Activated CD8-positive, alpha-beta T cell treated with anti-CD3 and anti-CD28 coated beads, Interleukin-2, amount 10 ng/mL, durations not matched to agents 7 days and 5 days (primary cell): Measurements from ENCODE around the gene AGFG2. TPM values are rescaled to one million over a fixed set of nuclear protein-coding genes. Genes with fewer than 3 reads are reported as not detected.
A peak's percentile ranks its signal among the peaks of the same experiment; 100 is the strongest.

ENCODE experiments used
- ATAC-seq: fragments of 150-1000 bp; cut with Tn5 transposase; one replicate; pipeline ENCODE4 v1.10.0; 2021; ENCODE audit warnings: moderate library complexity
- CTCF ChIA-PET: fragments of 350-600 bp; sonication (Branson Sonifier 250); formaldehyde crosslinking; loops from one replicate; lab custom pipeline; 2021; ENCODE audit warnings: antibody characterized with exemption; lab: Charles Lee
- POLR2A ChIA-PET: fragments of 350-600 bp; sonication (Branson Sonifier 250); formaldehyde crosslinking; loops from one replicate; lab custom pipeline; 2021; ENCODE audit warnings: antibody characterized with exemption; lab: Charles Lee
- DNase-seq: peaks from one replicate; pipeline ENCODE4 v3.0.0-alpha.2; 2020
- H3K27ac Mint-ChIP-seq: one replicate; pipeline ENCODE4 v1.8.0; 2021; ENCODE audit warnings: mild to moderate bottlenecking, mixed read lengths
- H3K27me3 Mint-ChIP-seq: one replicate; pipeline ENCODE4 v1.8.0; 2021; ENCODE audit warnings: low read depth, mixed read lengths
- H3K36me3 Mint-ChIP-seq: one replicate; pipeline ENCODE4 v1.8.0; 2021; ENCODE audit warnings: low read depth, mixed read lengths
- H3K4me1 Mint-ChIP-seq: one replicate; pipeline ENCODE4 v1.8.0; 2021; ENCODE audit warnings: low read depth, mixed read lengths
- H3K4me3 Mint-ChIP-seq: one replicate; pipeline ENCODE4 v1.8.0; 2021; ENCODE audit warnings: mild to moderate bottlenecking, mixed read lengths
- H3K9me3 Mint-ChIP-seq: one replicate; pipeline ENCODE4 v1.8.0; 2022; ENCODE audit warnings: mixed read lengths; ENCODE audit not compliant: insufficient read depth
- total RNA-seq, 2 experiments: library from RNA; stranded (reverse); gene quantifications; one replicate each; pipeline ENCODE4 v1.2.3, GENCODE V29; 2021

AGFG2 gene
- total RNA-seq, 2 experiments from 2014 or later: 43.0 to 46.0 TPM

DNA sequence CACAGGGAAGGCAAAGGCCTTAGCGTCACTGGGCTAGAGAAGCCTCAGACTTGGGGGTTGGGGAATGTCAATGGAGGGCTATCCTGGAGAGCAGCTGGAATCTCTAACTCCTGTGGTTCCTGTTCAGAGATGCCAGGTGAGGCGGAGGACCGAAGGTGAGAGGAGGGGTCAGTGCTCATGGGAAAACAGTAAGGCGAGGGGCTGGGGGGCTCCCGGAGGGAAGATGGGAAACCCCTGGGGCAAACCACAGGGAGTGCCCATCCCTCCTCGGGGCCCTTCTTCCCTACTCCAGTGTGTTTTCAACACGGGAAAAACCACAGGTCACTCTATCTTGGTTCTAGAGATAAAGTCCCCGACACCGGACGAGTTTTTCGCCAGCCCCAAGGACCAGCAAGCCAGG lies 43.6 kb downstream of the AGFG2 start:
- H3K4me3 Mint-ChIP-seq: peak overlapping the region; percentile 93
- H3K36me3 Mint-ChIP-seq: peaks cover 34% of the 10 kb centered on the region
- ChIA-PET POLR2A (interaction anchor here (0.6 to 2.5 kb wide), 4 partner anchors 11 to 305 kb away, joined by 3 to 6 read pairs (median 4); no protein-coding TSS in a partner anchor), CTCF (interaction anchor here (1.2 to 5.4 kb wide), 3 partner anchors 13 to 123 kb away, joined by 3 to 34 read pairs (median 7); partner anchors contain the start of gene POP7)
- H3K9me3 Mint-ChIP-seq: no peaks in the 10 kb centered on the region
- no peaks in the 10 kb centered on the region for H3K27me3 Mint-ChIP-seq
- DNase-seq: no peak
- no peak for ATAC-seq
- H3K4me1 Mint-ChIP-seq: peaks cover 20% of the 10 kb centered on the region
- peak overlapping the region; percentile 98 for H3K27ac Mint-ChIP-seq

DNA sequence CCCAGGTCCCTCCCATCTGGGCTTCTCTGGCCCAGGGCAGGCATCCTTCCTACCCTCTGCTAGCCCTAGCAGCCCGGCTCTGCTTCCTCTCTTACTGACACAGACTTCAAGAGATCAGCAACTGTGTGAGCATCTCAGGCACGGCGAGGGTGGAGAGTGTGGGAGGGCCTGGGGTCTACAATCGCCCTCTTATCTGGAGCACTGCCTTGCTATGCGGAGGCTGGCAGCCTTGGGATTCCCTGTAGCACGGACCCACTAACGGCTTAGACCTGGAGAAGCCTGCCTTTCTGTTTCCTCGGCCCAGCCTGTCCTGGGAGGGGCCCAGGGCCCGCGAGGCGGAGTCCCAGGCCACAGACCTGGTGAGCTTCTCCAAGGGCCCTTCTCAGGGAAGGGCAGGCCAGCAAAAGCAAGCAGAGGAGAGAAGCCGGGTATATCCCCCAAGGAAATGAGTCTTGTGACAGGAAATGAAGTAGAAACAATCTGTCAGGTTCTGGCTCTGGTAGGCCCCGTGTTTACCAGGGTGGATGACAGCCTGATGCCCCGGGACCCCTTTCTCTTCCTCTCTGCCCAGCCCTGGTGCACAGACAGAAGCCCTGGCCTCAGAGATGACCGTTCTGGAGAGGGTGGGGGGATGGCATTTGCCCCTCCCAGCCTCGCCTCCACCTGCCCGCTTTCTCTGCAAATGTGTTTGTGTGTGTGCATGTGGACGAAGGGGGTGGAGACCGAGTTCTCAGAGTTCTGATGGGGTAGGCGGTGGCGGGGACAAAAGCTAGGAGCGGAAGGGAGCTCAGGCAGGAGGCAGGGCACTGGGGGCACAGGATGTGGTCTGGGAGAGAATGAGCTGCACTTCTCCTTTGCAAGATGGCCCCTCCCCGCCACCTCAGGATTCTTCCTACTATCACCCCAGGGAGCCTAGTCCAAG lies 44.4 kb downstream of the AGFG2 start:
- Mint-ChIP-seq H3K4me1 (peaks cover 24% of the 10 kb centered on the region), H3K27me3 (peaks cover under 1% of the 10 kb centered on the region), H3K36me3 (peaks cover 27% of the 10 kb centered on the region), H3K9me3 (no peaks in the 10 kb centered on the region), H3K4me3 (peak overlapping the region; percentile 93), H3K27ac (peak overlapping the region; percentile 98)
- ChIA-PET POLR2A (interaction anchor here (0.6 to 3.3 kb wide), 12 partner anchors 12 to 304 kb away, joined by 3 to 17 read pairs (median 5); partner anchors contain the start of genes GNB2, MEPCE, MOSPD3 and ZCWPW1), CTCF (interaction anchor here (0.6 to 7.9 kb wide), 13 partner anchors 14 to 245 kb away, joined by 3 to 57 read pairs (median 4); partner anchors contain the start of gene POP7)
- peak; percentile 12 for ATAC-seq
- DNase-seq: peak; percentile 91

DNA sequence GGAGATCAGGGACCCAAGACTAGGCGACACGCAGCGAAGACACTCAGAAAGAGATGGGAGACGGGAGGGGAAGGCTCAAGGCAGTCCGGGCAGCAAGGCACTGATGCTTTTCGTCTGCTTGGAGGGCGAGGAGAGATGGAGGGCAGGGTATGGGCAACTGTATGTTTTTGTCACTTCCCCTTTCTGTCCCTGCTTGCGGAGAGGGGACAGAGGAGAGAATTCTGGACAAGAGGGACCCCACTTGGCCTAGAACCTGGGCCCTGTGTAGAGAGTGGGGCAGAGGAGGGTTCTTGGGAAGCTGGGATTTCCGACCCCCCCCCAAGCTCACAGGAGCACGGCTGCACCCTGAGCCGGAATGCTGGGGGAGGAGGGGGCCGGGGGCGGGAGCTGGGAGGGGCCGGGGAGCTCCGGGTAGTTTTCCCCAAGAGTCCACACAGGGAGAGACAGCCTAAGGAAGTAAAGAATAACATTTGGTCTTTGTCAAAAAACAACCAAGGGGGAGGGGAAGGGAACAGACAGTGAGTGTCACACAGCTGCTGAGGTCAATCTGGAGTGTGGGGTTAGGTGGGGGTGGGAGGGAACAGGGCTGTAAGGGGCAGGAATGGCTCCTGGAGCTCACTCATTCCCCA lies 45.2 kb downstream of the AGFG2 start:
- Mint-ChIP-seq H3K4me1 (peaks cover 26% of the 10 kb centered on the region), H3K9me3 (no peaks in the 10 kb centered on the region), H3K27me3 (peaks cover 2% of the 10 kb centered on the region), H3K27ac (peak overlapping the region; percentile 98), H3K4me3 (peak overlapping the region; percentile 93), H3K36me3 (peaks cover 19% of the 10 kb centered on the region)
- ChIA-PET CTCF (interaction anchor here (0.6 to 7.9 kb wide), 14 partner anchors 15 to 244 kb away, joined by 3 to 57 read pairs (median 4); partner anchors contain the start of gene POP7), POLR2A (interaction anchor here (0.6 to 3.6 kb wide), 14 partner anchors 13 to 303 kb away, joined by 3 to 18 read pairs (median 5); partner anchors contain the start of genes GNB2, MEPCE, MOSPD3 and PCOLCE)
- DNase-seq: no peak
- ATAC-seq: no peak

DNA sequence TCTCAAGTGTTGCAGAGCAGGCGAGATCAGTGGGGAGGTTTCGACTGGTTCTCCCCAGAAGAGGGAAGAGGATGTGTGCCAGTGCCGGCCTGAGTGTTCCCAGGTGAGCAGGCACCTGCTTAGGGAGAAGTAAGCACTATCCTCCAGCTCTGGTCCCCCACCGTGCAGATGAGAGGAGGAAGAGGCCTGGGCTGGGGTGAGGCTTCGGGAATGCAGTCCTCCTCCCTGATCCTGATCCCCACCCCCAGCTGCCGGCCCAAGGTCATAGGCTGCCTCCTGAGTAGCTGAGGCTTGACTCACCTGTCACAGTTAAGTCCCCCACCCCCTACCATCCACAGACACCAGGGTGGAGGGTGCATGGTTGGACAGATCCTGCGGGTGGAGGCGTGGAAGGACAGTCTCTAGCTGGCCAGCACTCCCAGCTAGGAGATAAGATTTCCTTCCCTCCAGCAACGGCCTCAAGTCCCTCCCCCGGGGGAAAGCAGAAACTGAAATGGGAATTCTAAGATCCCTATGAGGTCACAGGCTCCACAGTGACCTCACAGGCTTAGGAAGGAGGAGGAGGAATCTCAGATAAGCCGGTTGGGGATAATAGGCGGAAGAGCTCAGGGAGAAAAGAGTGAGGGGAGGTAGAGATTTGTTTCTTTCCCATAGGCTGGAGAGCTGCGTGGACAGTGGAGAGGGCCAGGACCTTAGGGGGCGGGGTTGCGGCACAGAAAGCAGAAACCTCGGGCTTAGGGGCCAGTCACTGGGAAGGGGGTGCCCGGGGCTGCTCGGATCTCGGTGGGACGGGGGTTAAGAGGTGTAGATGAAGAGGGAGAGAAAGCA lies 45.9 kb downstream of the AGFG2 start:
- no peaks in the 10 kb centered on the region for H3K9me3 Mint-ChIP-seq
- peak overlapping the region; percentile 93 for H3K4me3 Mint-ChIP-seq
- H3K36me3 Mint-ChIP-seq: peaks cover 19% of the 10 kb centered on the region
- ChIA-PET CTCF (interaction anchor here (1.2 to 7.9 kb wide), 12 partner anchors 16 to 121 kb away, joined by 3 to 57 read pairs (median 7); partner anchors contain the start of gene POP7), POLR2A (interaction anchor here (0.7 to 3.6 kb wide), 21 partner anchors 10 to 302 kb away, joined by 3 to 18 read pairs (median 5); partner anchors contain the start of genes GNB2, MEPCE, MOSPD3 and PCOLCE)
- DNase-seq (no peak), ATAC-seq (no peak)
- H3K4me1 Mint-ChIP-seq: peaks cover 26% of the 10 kb centered on the region
- H3K27me3 Mint-ChIP-seq: peaks cover 4% of the 10 kb centered on the region
- H3K27ac Mint-ChIP-seq: peak overlapping the region; percentile 98

DNA sequence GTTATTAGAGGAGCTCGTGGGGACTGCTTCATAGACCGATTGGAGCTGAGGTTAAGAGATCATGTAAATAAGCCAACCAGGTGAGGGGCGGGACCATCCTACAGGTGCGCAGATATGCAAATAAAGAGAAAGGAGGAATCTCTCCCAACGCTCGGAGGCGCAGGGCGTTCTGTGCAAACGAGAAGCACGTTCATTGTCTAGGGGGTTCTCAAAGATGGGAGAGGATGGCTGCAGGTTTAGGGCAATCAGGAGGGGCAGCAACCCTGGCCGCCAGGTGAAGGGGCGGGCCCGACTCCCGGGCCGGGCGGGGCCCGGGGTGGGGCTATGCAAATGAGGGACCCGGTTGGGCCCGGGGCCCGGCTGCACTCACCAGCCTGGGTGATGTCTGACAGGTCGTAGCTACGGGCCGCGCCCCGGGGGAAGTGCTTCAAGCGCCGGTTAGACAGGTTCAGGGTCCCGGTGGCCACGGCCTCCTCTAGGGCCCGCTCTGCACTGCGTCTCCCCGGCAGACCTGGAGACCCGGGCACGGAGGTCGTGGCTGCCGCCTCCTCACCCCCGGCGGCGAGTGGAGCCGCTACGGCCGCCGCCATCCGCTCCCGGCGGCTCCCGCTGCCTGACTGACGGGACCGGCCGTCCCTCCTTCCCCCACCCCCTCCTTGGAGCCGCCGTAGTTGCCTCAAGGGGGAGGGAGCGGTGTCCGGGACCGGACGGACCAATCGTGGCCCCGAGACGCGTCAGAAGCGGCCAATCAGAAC lies 46.7 kb downstream of the AGFG2 start, which contains the start of gene LRCH4:
Gene LRCH4 (minus strand): TSS at position 619 of the 755 bp plus-strand sequence. CDS start 29 bp downstream, at position 590.
- Mint-ChIP-seq H3K4me3 (peak within 1 kb of the TSS; percentile 93), H3K27me3 (peaks cover 10% of the 10 kb centered on the region), H3K4me1 (peaks cover 26% of the 10 kb centered on the region), H3K36me3 (peaks cover 19% of the 10 kb centered on the region), H3K9me3 (no peaks in the 10 kb centered on the region), H3K27ac (peak within 1 kb of the TSS; percentile 98)
- ChIA-PET POLR2A (interaction anchor here (0.5 to 3.6 kb wide), 33 partner anchors 9 to 289 kb away, joined by 3 to 18 read pairs (median 5); partner anchors contain the start of genes AGFG2, GNB2, MEPCE and MOSPD3), CTCF (interaction anchor here (0.6 to 7.9 kb wide), 28 partner anchors 9 to 214 kb away, joined by 3 to 57 read pairs (median 4); partner anchors contain the start of genes AGFG2, MOSPD3 and POP7)
- DNase-seq (peak; percentile 70), ATAC-seq (peak; percentile 22)

DNA sequence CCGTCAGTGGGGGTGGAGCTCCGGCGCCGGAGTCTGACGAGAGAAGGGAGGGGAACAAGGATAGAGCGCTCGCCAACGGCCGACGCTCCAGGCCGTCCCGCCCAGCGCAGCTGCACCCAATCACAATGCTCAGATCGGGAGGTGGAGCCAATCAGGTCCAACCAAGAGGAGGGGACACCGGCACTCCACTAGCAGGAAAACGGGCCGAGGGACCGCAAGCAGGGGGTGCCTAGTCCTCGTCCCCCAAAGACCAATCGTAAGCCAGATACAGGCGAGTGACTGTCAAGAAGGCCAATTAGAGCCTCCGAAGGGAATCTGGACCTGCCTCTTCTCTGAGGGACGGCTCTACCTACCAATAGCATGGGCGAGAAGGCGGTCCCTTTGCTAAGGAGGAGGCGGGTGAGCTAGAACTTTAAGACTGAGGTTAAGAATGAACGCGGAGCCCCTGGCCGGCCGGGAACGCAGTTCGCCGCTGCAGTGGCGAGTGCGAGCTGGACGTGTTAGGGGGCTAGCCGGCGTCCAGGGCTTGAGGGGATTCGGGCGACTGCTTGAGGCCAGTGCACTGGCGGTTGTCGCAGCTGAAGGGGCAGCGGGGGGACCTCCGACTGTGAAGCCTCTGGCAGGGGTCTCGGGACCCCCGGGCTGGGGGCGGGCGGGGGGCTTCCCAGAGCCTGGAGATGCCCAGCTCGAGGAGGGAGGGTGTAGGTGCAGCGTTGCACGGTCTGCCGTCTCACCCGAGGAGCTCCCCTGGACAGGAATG lies 47.4 kb downstream of the AGFG2 start, which contains the start of gene FBXO24:
Gene FBXO24 (plus strand): TSS at position 63 of the 760 bp plus-strand sequence. CDS start 298 bp downstream, at position 361.
- Mint-ChIP-seq H3K36me3 (peaks cover 19% of the 10 kb centered on the region), H3K4me3 (peak within 1 kb of the TSS; percentile 93), H3K4me1 (peaks cover 26% of the 10 kb centered on the region), H3K27ac (peak within 1 kb of the TSS; percentile 98), H3K27me3 (peaks cover 10% of the 10 kb centered on the region), H3K9me3 (no peaks in the 10 kb centered on the region)
- ChIA-PET CTCF (interaction anchor here (0.6 to 7.9 kb wide), 26 partner anchors 8 to 266 kb away, joined by 3 to 57 read pairs (median 4); partner anchors contain the start of genes AGFG2, MOSPD3, POP7 and SLC12A9), POLR2A (interaction anchor here (0.5 to 3.6 kb wide), 29 partner anchors 8 to 632 kb away, joined by 3 to 18 read pairs (median 4); partner anchors contain the start of genes AGFG2, GNB2, MEPCE and MOSPD3)
- DNase-seq (peak; percentile 100), ATAC-seq (peak; percentile 87)

DNA sequence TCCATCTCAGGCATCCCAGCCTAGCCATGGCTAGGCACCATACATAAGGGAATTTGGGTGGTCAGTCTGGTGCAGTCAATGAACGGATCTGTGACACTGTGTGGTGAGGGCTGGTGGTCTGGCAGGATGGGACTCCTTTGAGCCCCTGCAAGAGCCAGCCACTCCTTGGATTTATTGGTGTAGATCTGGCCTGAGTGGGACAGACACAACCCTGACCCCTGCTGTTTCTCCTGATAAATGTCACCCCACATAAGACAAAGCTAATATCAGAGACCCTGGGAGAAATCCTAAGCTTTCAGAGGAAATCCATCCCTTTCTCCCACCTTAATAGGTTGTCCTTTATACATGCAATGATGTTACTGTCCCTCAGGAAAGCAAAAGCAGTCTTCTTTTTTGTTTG lies 49.4 kb downstream of the AGFG2 start:
- no peak for DNase-seq
- peak overlapping the region; percentile 24 for H3K4me3 Mint-ChIP-seq
- peaks cover 7% of the 10 kb centered on the region for H3K36me3 Mint-ChIP-seq
- ChIA-PET CTCF (interaction anchor here (0.8 to 7.9 kb wide), 17 partner anchors 8 to 119 kb away, joined by 3 to 57 read pairs (median 4); partner anchors contain the start of gene POP7), POLR2A (interaction anchor here (1.0 kb wide), 1 partner anchor 138 kb away, joined by 3 read pairs; no protein-coding TSS in a partner anchor)
- no peak overlapping the region for H3K27ac Mint-ChIP-seq
- H3K4me1 Mint-ChIP-seq: peaks cover 14% of the 10 kb centered on the region
- H3K9me3 Mint-ChIP-seq: no peaks in the 10 kb centered on the region
- peaks cover 10% of the 10 kb centered on the region for H3K27me3 Mint-ChIP-seq
- no peak for ATAC-seq

DNA sequence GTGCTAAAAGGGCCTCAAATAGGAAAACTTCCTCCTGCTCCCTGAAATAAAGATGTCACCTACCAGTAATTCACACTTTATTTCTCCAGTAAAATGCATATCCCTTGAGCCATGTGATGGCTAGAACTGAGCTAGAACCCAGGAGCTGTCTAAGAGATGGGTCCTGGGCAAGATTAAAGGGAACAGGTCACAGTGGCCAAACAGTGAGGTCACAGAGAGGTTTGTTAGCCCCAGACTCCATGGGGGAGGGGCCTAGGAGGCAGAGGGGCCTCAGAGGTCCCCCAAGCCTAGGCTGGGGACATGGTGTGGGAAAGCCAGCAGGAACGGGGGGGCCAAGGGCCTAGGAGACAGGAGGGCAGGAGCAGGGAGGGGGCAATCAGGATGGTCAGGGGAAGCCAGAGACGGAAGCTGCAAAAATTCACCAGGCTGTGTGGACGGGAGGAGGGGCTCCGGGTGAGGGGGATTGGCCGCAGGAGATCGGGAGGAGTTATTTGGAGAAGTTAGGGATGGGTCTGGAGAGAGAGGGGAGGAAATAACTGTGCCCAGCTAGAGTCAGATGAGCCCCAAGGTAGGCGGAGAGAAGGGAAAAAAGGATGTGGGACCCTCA lies 50.4 kb downstream of the AGFG2 start:
- Mint-ChIP-seq H3K4me1 (peaks cover 8% of the 10 kb centered on the region), H3K27ac (no peak overlapping the region), H3K9me3 (no peaks in the 10 kb centered on the region), H3K4me3 (no peak overlapping the region), H3K36me3 (peaks cover 3% of the 10 kb centered on the region), H3K27me3 (peaks cover 10% of the 10 kb centered on the region)
- ATAC-seq: no peak
- ChIA-PET POLR2A (interaction anchor here (1.0 to 1.3 kb wide), 2 partner anchors 23 to 37 kb away, joined by 3 to 4 read pairs; partner anchors contain the start of gene MOSPD3), CTCF (interaction anchor here (0.8 to 7.9 kb wide), 12 partner anchors 9 to 116 kb away, joined by 3 to 57 read pairs (median 4); partner anchors contain the start of gene POP7)
- no peak for DNase-seq
